Natural killer cell treated with Interleukin-12 subunit alpha and Interleukin-12 subunit beta and Interleukin-15 and Interleukin-18, amount 100 ng/mL, for 72 hours (primary cell): ENCODE data around the gene CELSR2. TPM values are rescaled to one million over a fixed set of nuclear protein-coding genes. Genes with fewer than 3 reads are reported as not detected.
A peak's percentile ranks its signal among the peaks of the same experiment; 100 is the strongest.
"Not testable (repeated sequence)": the region's sequence is repeated elsewhere in the genome, so short reads cannot be mapped to it uniquely, and the experiment has no call there.

Experiments
- ATAC-seq, 2 donors: fragments of 150-1000 bp; cut with Tn5 transposase in 1 of 2; sonication (Bioruptor Pico), chemical (Tn5 transposase) in 1 of 2; 2 replicates each; pipeline ENCODE4 v1.10.0; 2021
- DNase-seq: peaks from one replicate; pipeline ENCODE4 v3.0.0; 2022; ENCODE audit warnings: low spot score
- H3K27ac Mint-ChIP-seq, 2 donors: 1 replicate in 1 of 2; 2 replicates in 1 of 2; pipeline ENCODE4 v1.8.0; 2022; ENCODE audit warnings: mixed read lengths in 2 of 2, mild to moderate bottlenecking in 1 of 2, moderate library complexity in 1 of 2
- H3K27me3 Mint-ChIP-seq, 2 donors: 1 replicate in 1 of 2; 2 replicates in 1 of 2; pipeline ENCODE4 v1.8.0; 2022; ENCODE audit warnings: mixed read lengths in 2 of 2
- H3K36me3 Mint-ChIP-seq: one replicate; pipeline ENCODE4 v1.8.0; 2022; ENCODE audit warnings: mixed read lengths
- H3K4me1 Mint-ChIP-seq, 2 donors: 1 replicate in 1 of 2; 2 replicates in 1 of 2; pipeline ENCODE4 v1.8.0; 2022; ENCODE audit warnings: low read depth in 2 of 2, mixed read lengths in 2 of 2, mild to moderate bottlenecking in 1 of 2
- H3K4me3 Mint-ChIP-seq: one replicate; pipeline ENCODE4 v1.8.0; 2022; ENCODE audit warnings: mixed read lengths
- H3K9me3 Mint-ChIP-seq: 2 replicates; pipeline ENCODE4 v1.8.0; 2022; ENCODE audit warnings: mixed read lengths
- total RNA-seq, 2 donors: library from RNA; stranded (reverse); gene quantifications; one replicate each; pipeline ENCODE4 v1.2.3, GENCODE V29; 2022

CELSR2 gene
- total RNA-seq, 2 donors from 2014 or later = 1.5 to 2.6 TPM

- DNase-seq = no peak
- Mint-ChIP-seq H3K36me3 (no peaks in the 10 kb centered on the region), H3K4me3 (no peak overlapping the region), H3K9me3 (no peaks in the 10 kb centered on the region), H3K4me1 (peaks cover 16 to 18% of the 10 kb centered on the region in 2 donors), H3K27me3 (no peaks in the 10 kb centered on the region), H3K27ac (no peak overlapping the region)
- no peak for ATAC-seq
Measured at GRCh38 chr1:109279615-109280278, 30.4 kb downstream of the CELSR2 start.

DNA sequence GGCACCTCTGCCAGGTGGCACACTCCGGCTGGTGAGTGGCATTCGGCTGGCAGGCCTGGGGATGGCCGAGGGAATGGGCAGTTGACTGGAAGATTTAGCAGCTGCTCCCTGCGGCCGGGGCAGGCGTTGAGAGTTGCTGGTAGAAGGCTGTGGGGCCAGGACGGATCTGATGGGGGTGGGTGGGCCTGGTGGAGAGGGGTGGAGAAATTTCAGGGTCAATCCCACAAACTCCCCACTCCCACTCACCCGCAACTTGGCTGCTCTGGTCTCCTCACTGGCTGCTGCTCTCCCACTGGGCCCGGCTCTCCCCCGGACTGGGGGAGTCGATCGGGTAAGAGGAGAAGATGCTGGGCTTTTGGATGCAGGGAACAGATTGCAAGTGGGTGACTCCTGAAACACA lies 31.5 kb downstream of the CELSR2 start:
- Mint-ChIP-seq H3K27me3 (no peaks in the 10 kb centered on the region), H3K4me3 (no peak overlapping the region), H3K9me3 (no peaks in the 10 kb centered on the region), H3K4me1 (peaks cover 16 to 18% of the 10 kb centered on the region in 2 donors), H3K36me3 (no peaks in the 10 kb centered on the region), H3K27ac (no peak overlapping the region)
- ATAC-seq (no peak), DNase-seq (no peak)

GRCh38 chr1:109281680-109282496 lies 32.5 kb downstream of the CELSR2 start:
- H3K4me1 Mint-ChIP-seq = peaks cover 16 to 18% of the 10 kb centered on the region in 2 donors
- DNase-seq (no peak), ATAC-seq (no peak)
- no peaks in the 10 kb centered on the region for H3K27me3 Mint-ChIP-seq
- no peaks in the 10 kb centered on the region for H3K9me3 Mint-ChIP-seq
- H3K27ac Mint-ChIP-seq = peak overlapping the region in 1 of 2 donors; percentile 90
- peak overlapping the region; percentile 91 for H3K4me3 Mint-ChIP-seq
- no peaks in the 10 kb centered on the region for H3K36me3 Mint-ChIP-seq

- Mint-ChIP-seq H3K27me3 (no peaks in the 10 kb centered on the region), H3K4me3 (peak overlapping the region; percentile 91), H3K4me1 (peaks cover 13 to 18% of the 10 kb centered on the region in 2 donors), H3K9me3 (no peaks in the 10 kb centered on the region), H3K27ac (peak overlapping the region; percentile 80 to 90), H3K36me3 (no peaks in the 10 kb centered on the region)
- DNase-seq = no peak
- ATAC-seq = no peak
Measured at GRCh38 chr1:109282497-109282951, 33.2 kb downstream of the CELSR2 start.

DNA sequence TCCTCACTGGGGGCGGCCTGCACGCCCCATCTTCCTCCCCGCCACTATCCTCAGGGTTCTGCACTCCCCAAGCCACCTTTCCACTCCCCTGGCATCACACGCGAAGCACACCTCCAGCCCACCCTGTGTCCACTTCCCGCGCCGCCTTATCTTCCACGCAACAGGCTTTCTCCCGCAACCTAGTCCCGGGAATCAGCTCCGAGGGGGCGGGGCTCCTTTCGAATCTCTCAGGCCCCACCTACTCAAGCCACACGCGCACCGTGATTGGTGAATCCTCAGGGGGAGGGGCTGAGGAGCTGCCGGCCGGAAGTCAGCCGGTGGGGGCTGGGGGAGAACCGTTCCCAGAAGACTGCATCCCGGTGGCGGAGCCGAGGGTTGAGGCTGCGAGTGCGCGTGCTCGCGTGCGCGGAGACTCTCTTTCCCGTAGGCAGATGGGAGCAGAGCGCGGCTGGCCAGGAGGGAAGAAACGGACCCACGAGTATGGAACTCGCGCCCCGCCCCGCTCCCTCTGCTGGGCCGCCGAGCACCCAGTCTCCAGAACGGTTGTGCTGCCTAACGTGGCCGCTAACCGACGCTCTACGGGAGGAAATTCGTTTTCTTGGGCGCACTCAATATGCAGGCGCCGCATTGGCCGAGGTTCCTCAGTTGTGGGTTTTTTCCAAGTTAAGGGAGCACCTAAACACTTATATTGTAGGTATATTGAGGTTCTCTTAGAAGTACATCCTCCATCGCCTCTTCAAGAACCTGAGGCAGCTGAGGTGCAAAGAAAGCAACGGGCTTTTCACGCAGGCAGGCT lies 33.8 kb downstream of the CELSR2 start, which contains the start of gene PSRC1:
Gene PSRC1 (minus strand): TSS at position 194 of the 796 bp plus-strand sequence.
- H3K27ac Mint-ChIP-seq = peak within 1 kb of the TSS; percentile 80 to 90
- peaks cover 13 to 18% of the 10 kb centered on the region in 2 donors for H3K4me1 Mint-ChIP-seq
- ATAC-seq (peak; percentile 99), DNase-seq (peak; percentile 93)
- H3K9me3 Mint-ChIP-seq = no peaks in the 10 kb centered on the region
- H3K27me3 Mint-ChIP-seq = no peaks in the 10 kb centered on the region
- H3K36me3 Mint-ChIP-seq = no peaks in the 10 kb centered on the region
- H3K4me3 Mint-ChIP-seq = peak within 1 kb of the TSS; percentile 91

- peak overlapping the region; percentile 80 to 90 for H3K27ac Mint-ChIP-seq
- H3K4me1 Mint-ChIP-seq = peaks cover 13 to 18% of the 10 kb centered on the region in 2 donors
- no peaks in the 10 kb centered on the region for H3K36me3 Mint-ChIP-seq
- peak overlapping the region; percentile 91 for H3K4me3 Mint-ChIP-seq
- no peak for DNase-seq
- ATAC-seq = peak; percentile 11 to 48
- peaks cover 4 to 6% of the 10 kb centered on the region in 2 donors for H3K27me3 Mint-ChIP-seq
- H3K9me3 Mint-ChIP-seq = no peaks in the 10 kb centered on the region
Measured at GRCh38 chr1:109283748-109284600, 34.6 kb downstream of the CELSR2 start.

- H3K27me3 Mint-ChIP-seq, DNase-seq, H3K27ac Mint-ChIP-seq, H3K4me3 Mint-ChIP-seq, ATAC-seq, H3K9me3 Mint-ChIP-seq, H3K36me3 Mint-ChIP-seq: not testable (repeated sequence)
- H3K4me1 Mint-ChIP-seq = peaks cover 13 to 18% of the 10 kb centered on the region in 2 donors
Measured at GRCh38 chr1:109286762-109287161, 37.4 kb downstream of the CELSR2 start.

DNA sequence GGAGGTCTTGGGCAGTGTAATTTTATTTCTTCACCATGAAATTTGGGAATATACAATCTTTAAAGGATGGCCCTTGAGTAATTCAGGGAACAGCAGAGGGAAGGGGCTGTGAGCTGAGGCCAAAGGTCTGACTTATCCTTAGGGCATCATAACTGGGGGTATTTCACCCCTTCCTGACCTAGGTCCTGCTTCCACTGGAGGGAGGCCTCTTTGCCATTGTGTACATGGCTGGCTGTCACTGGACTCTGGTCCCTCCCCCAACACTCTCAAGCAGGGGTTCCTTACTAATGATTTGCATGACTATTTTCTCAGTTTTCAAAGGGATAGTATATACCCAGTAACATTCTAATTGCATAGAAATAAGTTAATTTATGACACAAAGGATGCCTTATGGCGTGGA lies 40.8 kb downstream of the CELSR2 start:
- no peaks in the 10 kb centered on the region for H3K36me3 Mint-ChIP-seq
- DNase-seq = no peak
- no peak for ATAC-seq
- H3K27me3 Mint-ChIP-seq = peaks cover 6 to 9% of the 10 kb centered on the region in 2 donors
- no peak overlapping the region for H3K27ac Mint-ChIP-seq
- no peaks in the 10 kb centered on the region for H3K4me1 Mint-ChIP-seq
- H3K9me3 Mint-ChIP-seq = no peaks in the 10 kb centered on the region
- H3K4me3 Mint-ChIP-seq = no peak overlapping the region

- Mint-ChIP-seq H3K9me3 (no peaks in the 10 kb centered on the region), H3K36me3 (no peaks in the 10 kb centered on the region), H3K4me3 (no peak overlapping the region), H3K27me3 (peaks cover 6 to 12% of the 10 kb centered on the region in 2 donors), H3K4me1 (no peaks in the 10 kb centered on the region), H3K27ac (no peak overlapping the region)
- ATAC-seq (no peak), DNase-seq (no peak)
Measured at GRCh38 chr1:109290998-109291397, 41.7 kb downstream of the CELSR2 start.

DNA sequence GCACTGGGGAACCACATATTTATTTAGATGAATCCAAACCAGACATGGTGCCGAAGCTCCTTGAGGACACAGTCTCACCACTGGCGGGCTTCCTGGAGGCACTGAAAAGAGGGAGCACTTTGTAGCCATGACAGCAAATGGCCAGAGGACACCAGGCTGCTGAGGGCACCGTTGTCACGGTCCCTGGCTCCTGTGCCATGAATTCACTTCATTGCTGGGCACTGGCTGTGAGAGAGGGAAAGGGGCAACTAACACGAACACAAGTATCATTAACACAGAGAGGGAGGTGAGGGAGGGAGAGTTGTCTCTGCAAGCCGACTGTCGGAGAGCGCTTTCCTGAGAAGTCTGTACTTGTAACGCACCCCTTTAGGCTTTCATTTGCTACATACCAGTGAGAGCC lies 43.0 kb downstream of the CELSR2 start:
- Mint-ChIP-seq H3K27ac (no peak overlapping the region), H3K9me3 (no peaks in the 10 kb centered on the region), H3K27me3 (peaks cover 6 to 12% of the 10 kb centered on the region in 2 donors), H3K4me3 (no peak overlapping the region), H3K4me1 (no peaks in the 10 kb centered on the region), H3K36me3 (no peaks in the 10 kb centered on the region)
- ATAC-seq = no peak
- DNase-seq = no peak

DNA sequence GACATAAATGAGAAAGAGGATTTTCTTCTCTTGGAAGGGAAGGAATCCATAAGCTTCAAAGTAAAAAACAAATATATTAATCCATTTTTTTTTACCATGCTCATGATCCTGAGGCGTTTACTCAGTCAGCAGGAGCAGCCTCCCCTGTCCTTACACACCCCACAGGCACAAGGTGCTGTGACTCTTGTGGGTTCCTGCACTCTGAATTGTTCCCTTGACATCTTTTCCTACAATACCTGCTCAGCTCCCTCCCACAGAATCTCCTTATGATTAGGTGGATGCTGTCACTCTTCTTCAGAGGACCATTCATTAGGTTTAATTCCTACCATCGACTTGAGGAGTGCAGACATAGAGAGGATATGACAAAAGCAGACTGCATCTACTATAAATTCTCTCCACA lies 43.7 kb downstream of the CELSR2 start:
- no peak overlapping the region for H3K4me3 Mint-ChIP-seq
- no peaks in the 10 kb centered on the region for H3K4me1 Mint-ChIP-seq
- H3K27ac Mint-ChIP-seq = no peak overlapping the region
- H3K27me3 Mint-ChIP-seq = peaks cover 6 to 12% of the 10 kb centered on the region in 2 donors
- no peaks in the 10 kb centered on the region for H3K9me3 Mint-ChIP-seq
- ATAC-seq (no peak), DNase-seq (no peak)
- no peaks in the 10 kb centered on the region for H3K36me3 Mint-ChIP-seq

DNA sequence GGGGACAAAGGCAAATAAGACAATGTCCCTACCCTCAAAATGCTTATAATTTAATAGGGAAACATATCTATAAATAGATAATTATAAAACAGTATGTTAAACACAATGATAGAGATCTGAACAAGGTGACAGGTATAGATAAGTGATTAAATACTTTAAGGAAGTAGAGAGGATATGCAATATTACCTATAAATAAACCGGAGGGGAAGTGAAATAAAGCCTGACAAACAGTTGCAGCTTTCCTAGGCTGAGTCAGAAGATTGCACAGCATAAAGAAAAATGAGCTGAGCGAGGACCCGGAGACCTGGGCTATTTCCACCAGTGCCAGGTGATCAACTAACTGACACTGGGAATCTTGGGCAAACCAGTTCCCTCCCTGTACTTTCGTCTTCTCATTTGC lies 45.1 kb downstream of the CELSR2 start:
- Mint-ChIP-seq H3K36me3 (no peaks in the 10 kb centered on the region), H3K27me3 (peaks cover 12% of the 10 kb centered on the region in 2 donors), H3K27ac (no peak overlapping the region), H3K4me3 (no peak overlapping the region), H3K9me3 (no peaks in the 10 kb centered on the region), H3K4me1 (no peaks in the 10 kb centered on the region)
- ATAC-seq (no peak), DNase-seq (no peak)
